Nucleus accumbens (tissue), 56 donors: ENCODE data around the gene DUSP3.
A peak's percentile ranks its signal among the peaks of the same experiment; 100 is the strongest.
"Not testable (repeated sequence)": the region's sequence is repeated elsewhere in the genome, so short reads cannot be mapped to it uniquely, and the experiment has no call there.

Source experiments
- DNase-seq, 56 donors: peaks; one replicate each; lab custom pipeline; 2025; lab: John Stamatoyannopoulos, UW

DUSP3 gene

GRCh38 chr17:43803758-43804157 lies 25.0 kb upstream of the DUSP3 start:
- no peak for DNase-seq

GRCh38 chr17:43801844-43802243 lies 23.1 kb upstream of the DUSP3 start:
- no peak for DNase-seq

GRCh38 chr17:43800736-43801135 lies 22.0 kb upstream of the DUSP3 start:
- DNase-seq = peak in 8 of 56 donors; percentile 6 to 34 (median 20)

GRCh38 chr17:43799047-43799446 lies 20.3 kb upstream of the DUSP3 start:
- DNase-seq = no peak

GRCh38 chr17:43798024-43798423 lies 19.2 kb upstream of the DUSP3 start:
- DNase-seq = not testable (repeated sequence)

GRCh38 chr17:43792668-43793067 lies 13.9 kb upstream of the DUSP3 start:
- DNase-seq = not testable (repeated sequence)

GRCh38 chr17:43791589-43791988 lies 12.8 kb upstream of the DUSP3 start:
- DNase-seq = no peak

- DNase-seq = peak in 1 of 56 donors; percentile 10
These were observed 11.6 kb upstream of the DUSP3 start for GRCh38 chr17:43790311-43790940.

- DNase-seq = no peak
These were observed 10.7 kb upstream of the DUSP3 start for GRCh38 chr17:43789482-43789881.

- DNase-seq = no peak
These were observed 9.8 kb upstream of the DUSP3 start for GRCh38 chr17:43788540-43788939.

- DNase-seq = no peak
These were observed 9.0 kb upstream of the DUSP3 start for GRCh38 chr17:43787728-43788127.

- peak in 5 of 56 donors; percentile 19 to 56 (median 32) for DNase-seq
These were observed 5.9 kb upstream of the DUSP3 start for GRCh38 chr17:43784628-43785101.

GRCh38 chr17:43784068-43784467 lies 5.3 kb upstream of the DUSP3 start:
- DNase-seq = no peak

- DNase-seq = no peak
These were observed 4.3 kb upstream of the DUSP3 start for GRCh38 chr17:43782913-43783680.

- DNase-seq = no peak
These were observed 1.4 kb upstream of the DUSP3 start, which contains the start of gene CFAP97D1 for GRCh38 chr17:43780135-43780534. Gene CFAP97D1, plus strand, starts transcription at chr17:43780435. Its CDS starts 28 bp downstream, at chr17:43780463.

GRCh38 chr17:43779145-43780125 lies 658 bp upstream of the DUSP3 start:
- peak in 10 of 56 donors; percentile 49 to 74 (median 68) for DNase-seq

- no peak for DNase-seq
These were observed 4.2 kb downstream of the DUSP3 start for GRCh38 chr17:43774304-43775250.

- DNase-seq = peak in 4 of 56 donors; percentile 10 to 49 (median 28)
These were observed 5.7 kb downstream of the DUSP3 start for GRCh38 chr17:43772877-43773648.

- DNase-seq = no peak
These were observed 7.3 kb downstream of the DUSP3 start for GRCh38 chr17:43771463-43771862.
